ENCODE results near the gene AGBL4.
A peak's percentile ranks its signal among the peaks of the same experiment; 100 is the strongest.

AGBL4 gene

DNA sequence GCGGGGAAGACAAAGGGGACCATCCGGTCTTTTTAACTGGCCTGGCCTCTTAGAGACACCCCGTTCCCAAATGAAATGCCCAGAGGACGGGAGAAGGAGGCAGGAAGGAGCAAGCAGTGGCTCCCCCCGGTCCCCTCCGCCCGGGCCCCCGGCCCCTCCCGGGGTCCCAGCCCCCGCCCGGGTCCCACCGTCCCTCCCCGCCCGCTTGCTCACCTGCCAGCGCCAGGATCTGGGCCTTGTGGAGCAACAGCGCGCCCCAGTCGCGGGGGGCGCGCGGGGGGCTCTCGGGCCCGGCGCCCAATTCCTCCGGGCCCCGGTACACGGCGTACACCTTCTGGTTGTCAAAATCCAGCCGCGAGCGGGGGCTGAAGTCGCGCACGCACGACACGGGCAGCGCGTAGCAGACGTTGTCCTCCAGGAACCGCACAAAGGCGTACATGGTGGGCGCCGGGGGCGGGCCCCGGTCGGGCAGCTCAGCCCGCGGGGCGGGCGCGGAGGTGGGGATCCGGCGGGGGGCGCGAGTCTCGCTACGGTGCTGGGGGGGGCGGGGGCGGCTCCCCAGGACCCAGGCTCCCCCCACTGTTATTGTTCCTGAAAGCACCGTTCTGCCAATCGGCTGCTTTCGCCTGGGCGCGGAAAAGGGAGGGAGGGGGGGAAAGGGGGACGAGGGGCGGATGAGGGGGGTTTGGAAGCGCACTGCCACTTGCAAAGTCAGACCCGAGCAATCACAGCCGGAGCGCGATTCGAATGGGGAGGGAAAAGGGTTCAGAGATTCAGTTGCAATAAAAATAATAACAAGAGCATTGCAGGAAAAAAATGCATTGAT, 1247.1 kb downstream of the AGBL4 start, which contains the start of gene BEND5:
Gene BEND5 (minus strand): TSS at position 499 of the 826 bp plus-strand sequence. CDS start 60 bp downstream, at position 439.
- H3K4me1 ChIP-seq, result peaks cover 25 to 65% (median 59%) of the 10 kb centered on the region in 10 experiments; a peak in 19 of 20 replicates
- peak within 1 kb of the TSS; percentile 77 to 90 (median 88) for H3K9ac ChIP-seq
- peak within 1 kb of the TSS; percentile 86 to 98 (median 97) for H3K4me2 ChIP-seq
- peaks cover 0 to 33% (median 26%) of the 10 kb centered on the region in 11 experiments; a peak in 17 of 22 replicates for H3K36me3 ChIP-seq
- H3K4me3 ChIP-seq, result peak within 1 kb of the TSS; percentile 61 to 84 (median 75)
- peaks cover 0 to 28% (median 6%) of the 10 kb centered on the region in 11 experiments; a peak in 8 of 22 replicates for H4K20me1 ChIP-seq
- H3K27me3 ChIP-seq, result no peaks in the 10 kb centered on the region
- no peak for TF ChIP-seq Cebpa-rat (IDR thresholded peaks at IDR 0.05)
- H3K27ac ChIP-seq, result peak within 1 kb of the TSS; percentile 44 to 91 (median 84); a peak in 20 of 22 replicates
- H3K9me3 ChIP-seq (replicated peaks in 1 of 11), result no peaks in the 10 kb centered on the region

DNA sequence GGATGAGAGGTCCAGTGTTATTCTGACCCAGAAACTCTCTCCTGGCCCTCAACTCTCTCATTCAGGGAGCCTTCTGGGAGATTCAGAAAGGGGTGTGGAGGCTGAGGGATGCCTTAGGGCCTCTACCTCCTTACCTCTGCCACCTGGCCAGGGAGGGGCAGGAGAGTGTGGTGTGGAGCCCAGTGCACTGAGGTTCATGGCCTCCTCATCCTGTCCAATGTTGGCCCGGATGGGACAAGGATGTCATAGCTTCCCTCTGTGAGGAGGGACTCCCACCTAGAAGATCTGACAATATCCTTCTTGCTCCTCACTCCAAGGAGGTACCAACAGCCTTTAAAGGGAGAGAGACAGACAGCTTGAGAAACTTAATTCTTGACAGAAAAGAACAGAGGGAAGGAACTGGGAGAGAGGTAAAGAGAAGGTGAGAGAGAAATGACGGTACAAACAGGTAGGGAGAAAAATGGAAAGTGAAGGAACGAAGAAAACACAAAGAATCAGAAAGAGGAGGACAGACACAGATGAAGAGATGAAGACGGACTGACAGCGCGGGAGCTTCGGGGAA, 1247.8 kb downstream of the AGBL4 start:
- H3K4me2 ChIP-seq, result peak overlapping the region; percentile 82 to 98 (median 93)
- no peaks in the 10 kb centered on the region for H3K9me3 ChIP-seq (replicated peaks in 1 of 11)
- H3K4me3 ChIP-seq, result peak overlapping the region; percentile 61 to 84 (median 75)
- peaks cover 0 to 33% (median 6%) of the 10 kb centered on the region in 11 experiments; a peak in 8 of 22 replicates for H4K20me1 ChIP-seq
- TF ChIP-seq Cebpa-rat (IDR thresholded peaks at IDR 0.05), result no peak
- H3K27ac ChIP-seq, result peak overlapping the region in 10 of 11 experiments; percentile 58 to 91 (median 86); a peak in 20 of 22 replicates
- H3K36me3 ChIP-seq, result peaks cover 0 to 40% (median 33%) of the 10 kb centered on the region in 11 experiments; a peak in 17 of 22 replicates
- H3K27me3 ChIP-seq, result no peaks in the 10 kb centered on the region
- H3K9ac ChIP-seq, result peak overlapping the region; percentile 77 to 90 (median 88); a peak in 21 of 22 replicates
- peaks cover 25 to 72% (median 66%) of the 10 kb centered on the region in 10 experiments; a peak in 19 of 20 replicates for H3K4me1 ChIP-seq

DNA sequence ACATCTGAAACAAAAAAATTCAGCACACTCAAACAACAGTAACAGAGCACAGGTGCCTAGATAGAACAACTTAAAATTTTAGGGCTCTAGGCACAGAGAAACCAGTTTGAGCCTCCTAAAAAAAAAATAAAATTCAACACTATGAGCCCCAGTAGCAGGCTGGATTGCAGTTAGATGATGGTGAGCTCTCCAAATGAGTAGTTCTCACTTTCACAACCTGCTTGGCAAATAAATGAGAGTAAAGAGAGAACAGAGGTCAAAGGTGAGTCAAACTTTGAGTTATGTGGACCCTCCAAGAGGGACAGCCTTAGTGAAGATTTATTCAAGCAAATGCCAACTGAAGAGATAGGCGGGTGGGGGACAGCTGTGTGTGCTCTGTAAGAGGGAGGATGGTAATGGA, 1250.6 kb downstream of the AGBL4 start:
- Histone ChIP-seq H3K4me3 (no peak overlapping the region), H3K4me1 (peaks cover 39 to 87% (median 85%) of the 10 kb centered on the region in 10 experiments; a peak in 19 of 20 replicates), H3K4me2 (peak overlapping the region in 9 of 11 experiments; percentile 5 to 98 (median 96); a peak in 12 of 22 replicates), H4K20me1 (peaks cover 0 to 33% (median 6%) of the 10 kb centered on the region in 11 experiments; a peak in 8 of 22 replicates), H3K27ac (no peak overlapping the region), H3K36me3 (peaks cover 0 to 63% (median 46%) of the 10 kb centered on the region in 11 experiments; a peak in 17 of 22 replicates), H3K9ac (no peak overlapping the region), H3K9me3 (replicated peaks in 1 of 11) (no peaks in the 10 kb centered on the region; a peak in 1 of 22 replicates), H3K27me3 (no peaks in the 10 kb centered on the region)
- TF ChIP-seq Cebpa-rat (IDR thresholded peaks at IDR 0.05), result no peak

DNA sequence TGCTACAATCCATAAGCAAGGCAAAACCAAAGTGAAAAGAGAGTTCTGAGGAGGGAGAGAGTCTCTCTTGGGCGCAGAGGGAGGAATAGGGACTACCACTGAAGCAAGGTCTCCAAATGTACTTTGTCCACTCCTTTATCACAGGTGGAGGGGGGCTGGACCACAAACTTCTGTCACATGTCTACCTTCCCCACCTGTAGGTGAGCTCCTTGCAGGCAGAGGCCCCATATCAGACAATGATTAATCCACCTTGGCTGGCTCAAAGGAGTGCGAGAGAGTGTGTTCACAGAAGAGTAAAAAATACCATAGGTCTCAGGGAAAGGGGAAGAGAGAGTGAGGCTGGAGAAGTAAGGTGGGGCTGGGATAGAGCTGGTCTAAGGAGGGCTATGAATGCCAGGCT, 1251.5 kb downstream of the AGBL4 start:
- Histone ChIP-seq H3K4me1 (peaks cover 42 to 88% (median 84%) of the 10 kb centered on the region in 10 experiments), H3K27me3 (no peaks in the 10 kb centered on the region), H3K4me3 (no peak overlapping the region), H3K4me2 (peak overlapping the region in 10 of 11 experiments; percentile 5 to 98 (median 94); a peak in 11 of 22 replicates), H3K9ac (no peak overlapping the region), H3K36me3 (peaks cover 0 to 70% (median 47%) of the 10 kb centered on the region in 11 experiments; a peak in 17 of 22 replicates), H3K9me3 (replicated peaks in 1 of 11) (peaks cover 0 to 2% (median 0%) of the 10 kb centered on the region in 11 experiments; a peak in 2 of 22 replicates), H3K27ac (no peak overlapping the region), H4K20me1 (peaks cover 0 to 33% (median 6%) of the 10 kb centered on the region in 11 experiments; a peak in 8 of 22 replicates)
- no peak for TF ChIP-seq Cebpa-rat (IDR thresholded peaks at IDR 0.05)

DNA sequence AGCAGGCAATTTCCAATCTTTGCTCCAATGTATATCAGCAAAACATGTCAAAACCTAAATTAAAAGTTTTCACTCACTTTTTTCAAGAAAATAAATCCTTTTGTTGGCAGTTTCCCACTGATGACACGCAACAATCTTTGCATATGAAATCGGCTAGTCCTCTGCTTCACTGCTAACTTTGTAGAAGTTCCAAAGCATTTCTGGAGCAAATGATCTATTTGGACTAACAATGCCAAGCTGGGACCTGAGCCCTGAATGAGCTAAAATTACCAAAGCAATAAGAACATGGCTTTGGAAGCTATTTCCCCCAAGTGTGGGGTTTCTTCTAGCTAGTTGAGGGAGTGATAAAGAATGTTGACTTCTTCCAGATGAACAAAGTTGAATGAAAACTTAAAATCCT, 1252.2 kb downstream of the AGBL4 start:
- peaks cover 0 to 8% (median 3%) of the 10 kb centered on the region in 11 experiments; a peak in 13 of 22 replicates for H3K9me3 ChIP-seq (replicated peaks in 1 of 11)
- peak overlapping the region in 9 of 11 experiments; percentile 5 to 98 (median 96); a peak in 9 of 22 replicates for H3K4me2 ChIP-seq
- H3K36me3 ChIP-seq, result peaks cover 0 to 77% (median 54%) of the 10 kb centered on the region in 11 experiments; a peak in 18 of 22 replicates
- no peaks in the 10 kb centered on the region for H3K27me3 ChIP-seq
- H3K4me1 ChIP-seq, result peaks cover 46 to 90% (median 85%) of the 10 kb centered on the region in 10 experiments
- H3K9ac ChIP-seq, result no peak overlapping the region
- H3K27ac ChIP-seq, result no peak overlapping the region
- peaks cover 0 to 33% (median 6%) of the 10 kb centered on the region in 11 experiments; a peak in 8 of 22 replicates for H4K20me1 ChIP-seq
- no peak for TF ChIP-seq Cebpa-rat (IDR thresholded peaks at IDR 0.05)
- H3K4me3 ChIP-seq, result no peak overlapping the region

DNA sequence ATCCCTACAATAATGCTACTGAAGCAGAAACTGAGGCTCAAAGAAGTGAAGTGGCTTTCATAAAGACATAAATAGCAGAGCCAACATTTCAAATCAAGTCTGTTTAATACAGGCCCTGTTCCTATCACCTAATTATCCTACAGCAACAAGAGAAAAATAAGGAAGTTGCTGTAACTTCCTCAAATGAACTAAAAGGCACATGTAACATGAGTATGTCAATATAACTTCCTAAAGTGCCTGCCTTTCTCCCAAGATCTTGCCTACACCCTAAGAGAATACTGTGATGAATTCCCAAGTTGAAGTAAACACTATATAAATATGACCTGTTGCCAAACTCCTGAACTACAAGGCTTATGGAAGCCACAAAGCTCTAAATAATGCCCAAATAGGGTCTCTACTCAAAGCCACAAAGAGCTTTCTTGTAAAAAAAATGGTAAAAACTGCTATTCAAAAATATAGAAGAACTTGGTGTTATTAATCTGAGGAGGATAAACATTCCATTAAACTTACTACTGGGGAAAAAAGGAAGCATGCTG, 1255.7 kb downstream of the AGBL4 start:
- peak overlapping the region; percentile 23 to 93 (median 58); a peak in 20 of 22 replicates for H3K4me2 ChIP-seq
- H3K9ac ChIP-seq, result no peak overlapping the region; a peak in 1 of 22 replicates
- peaks cover 0 to 27% (median 13%) of the 10 kb centered on the region in 11 experiments; a peak in 8 of 22 replicates for H4K20me1 ChIP-seq
- no peak for TF ChIP-seq Cebpa-rat (IDR thresholded peaks at IDR 0.05)
- H3K27me3 ChIP-seq, result no peaks in the 10 kb centered on the region
- peaks cover 0 to 21% (median 15%) of the 10 kb centered on the region in 11 experiments; a peak in 17 of 22 replicates for H3K9me3 ChIP-seq (replicated peaks in 1 of 11)
- H3K27ac ChIP-seq, result peak overlapping the region in 9 of 11 experiments; percentile 5 to 59 (median 48); a peak in 14 of 22 replicates
- no peak overlapping the region for H3K4me3 ChIP-seq
- peaks cover 31 to 60% (median 55%) of the 10 kb centered on the region in 10 experiments for H3K4me1 ChIP-seq
- H3K36me3 ChIP-seq, result peaks cover 0 to 96% (median 75%) of the 10 kb centered on the region in 11 experiments; a peak in 18 of 22 replicates

DNA sequence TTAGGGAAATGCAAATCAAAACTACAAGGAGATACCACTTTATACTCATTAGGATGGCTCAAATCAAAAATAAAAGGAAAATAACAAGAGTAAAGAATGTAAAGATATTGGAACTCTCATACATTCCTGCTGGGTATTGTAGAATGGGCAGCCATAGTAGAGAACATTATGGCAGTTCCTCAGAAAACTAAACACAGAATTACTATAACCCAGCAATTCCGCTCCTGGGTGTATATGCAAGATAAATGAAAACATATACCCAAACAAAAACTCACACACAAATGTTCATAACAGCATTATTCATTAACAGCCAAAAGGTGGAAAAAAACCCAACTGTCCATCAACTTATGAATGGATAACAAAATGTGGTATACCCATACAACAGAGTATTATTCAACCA, 1258.4 kb downstream of the AGBL4 start:
- no peak overlapping the region for H3K9ac ChIP-seq
- TF ChIP-seq Cebpa-rat (IDR thresholded peaks at IDR 0.05), result no peak
- peaks cover 0 to 96% (median 71%) of the 10 kb centered on the region in 11 experiments; a peak in 19 of 22 replicates for H3K36me3 ChIP-seq
- no peak overlapping the region for H3K27ac ChIP-seq
- peaks cover 0 to 25% (median 8%) of the 10 kb centered on the region in 11 experiments; a peak in 7 of 22 replicates for H4K20me1 ChIP-seq
- H3K4me1 ChIP-seq, result peaks cover 21 to 42% (median 29%) of the 10 kb centered on the region in 10 experiments
- no peak overlapping the region for H3K4me3 ChIP-seq
- no peak overlapping the region for H3K4me2 ChIP-seq
- H3K27me3 ChIP-seq, result no peaks in the 10 kb centered on the region
- H3K9me3 ChIP-seq (replicated peaks in 1 of 11), result peaks cover 0 to 21% (median 15%) of the 10 kb centered on the region in 11 experiments; a peak in 17 of 22 replicates

DNA sequence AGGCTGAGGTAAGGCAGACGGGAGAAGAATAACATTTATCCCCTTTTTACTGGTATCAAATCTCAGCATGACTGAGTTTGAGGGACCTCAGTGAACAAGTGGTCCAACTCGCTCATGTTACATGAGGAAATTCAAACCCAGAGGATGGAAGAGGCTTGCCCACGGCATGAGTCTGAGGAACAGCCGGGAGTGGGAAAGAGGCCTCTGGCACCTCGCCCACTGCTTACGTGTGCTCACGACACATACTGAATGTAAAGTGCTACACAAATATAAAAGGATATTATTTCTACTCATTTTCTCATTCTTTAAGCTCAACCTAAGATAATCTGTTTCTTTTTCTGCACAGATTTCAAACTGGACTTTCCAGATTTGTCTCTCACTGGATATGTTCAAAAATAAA, 1261.8 kb downstream of the AGBL4 start:
- no peak overlapping the region for H3K4me2 ChIP-seq
- no peak overlapping the region for H3K27ac ChIP-seq
- no peak for TF ChIP-seq Cebpa-rat (IDR thresholded peaks at IDR 0.05)

More for the DNA sequence above, 1261.8 kb downstream of the AGBL4 start:
- peaks cover 0 to 9% (median under 1%) of the 10 kb centered on the region in 10 experiments; a peak in 7 of 20 replicates for H3K4me1 ChIP-seq
- peaks cover 0 to 20% (median 8%) of the 10 kb centered on the region in 11 experiments; a peak in 8 of 22 replicates for H4K20me1 ChIP-seq
- peaks cover 0 to 21% (median 15%) of the 10 kb centered on the region in 11 experiments; a peak in 16 of 22 replicates for H3K9me3 ChIP-seq (replicated peaks in 1 of 11)
- H3K4me3 ChIP-seq, result no peak overlapping the region
- H3K9ac ChIP-seq, result no peak overlapping the region
- no peaks in the 10 kb centered on the region for H3K27me3 ChIP-seq
- peaks cover 13 to 100% (median 97%) of the 10 kb centered on the region in 11 experiments; a peak in 21 of 22 replicates for H3K36me3 ChIP-seq

Data from BLaER1 treated with 17β-estradiol and CSF1 and Interleukin-3, amounts not matched to agents 10 nM and 100 nM (cell line).